K562 (cell line): Measurements from ENCODE around the gene AKIRIN1.

Experiments used
- CHCHD3 ChIP-seq: fragments of 250-450 bp; sonication (Bioruptor Pico); IDR thresholded peaks from 2 replicates; pipeline ENCODE4 v2.1.2; 2022; ENCODE audit warnings: mild to moderate bottlenecking
- EP300 ChIP-seq: IDR thresholded peaks from 2 replicates; pipeline ENCODE4 v1.6.1; 2012; ENCODE audit warnings: low read length, improper control_type of control experiment
- JUNB ChIP-seq: fragments of 450-650 bp; formaldehyde crosslinking; conservative IDR thresholded peaks from 2 replicates; pipeline ENCODE4 v1.4.0; 2020; ENCODE audit warnings: mild to moderate bottlenecking
- MAZ ChIP-seq, 2 experiments: fragments of 450-650 bp in 1 of 2; sonication (generic) in 1 of 2; formaldehyde crosslinking; IDR thresholded peaks in 1 of 2; conservative IDR thresholded peaks in 1 of 2; 2 replicates each; pipeline versions ENCODE4 v1.4.0 to v1.5.0; 2020; ENCODE audit warnings: mild to moderate bottlenecking in 1 of 2, missing genetic modification reagents in 1 of 2
- NFIC ChIP-seq: fragments of 450-650 bp; IDR thresholded peaks from 2 replicates; pipeline ENCODE4 v1.6.1; 2017; ENCODE audit warnings: mild to moderate bottlenecking, inconsistent platforms
- NR3C1 ChIP-seq: sonication (generic); formaldehyde crosslinking; IDR thresholded peaks from 2 replicates; pipeline ENCODE4 v1.8.1; 2022; ENCODE audit warnings: missing genetic modification reagents
- TAF9B ChIP-seq: fragments of 450-650 bp; IDR thresholded peaks from 2 replicates; pipeline ENCODE4 v1.6.1; 2018; ENCODE audit warnings: mild to moderate bottlenecking; ENCODE audit not compliant: partially characterized antibody
- ZFX ChIP-seq: sonication (generic); formaldehyde crosslinking; IDR thresholded peaks from 2 replicates; pipeline ENCODE4 v1.8.0; 2022; ENCODE audit warnings: mild to moderate bottlenecking, missing genetic modification reagents, moderate library complexity
- TF ChIP-seq, protein P1 (sequence below), 2 experiments: IDR thresholded peaks; 2 replicates each; pipeline ENCODE4 v1.6.1; 2011; ENCODE audit warnings: borderline replicate concordance in 1 of 2, control low read depth in 1 of 2, low read depth in 1 of 2, low read length in 1 of 2, mild to moderate bottlenecking in 1 of 2, mixed read lengths in 1 of 2, moderate library complexity in 1 of 2; ENCODE audit not compliant: insufficient read depth in 1 of 2, insufficient read length in 1 of 2, poor library complexity in 1 of 2, severe bottlenecking in 1 of 2; ENCODE audit errors: extremely low read depth in 1 of 2
- TF ChIP-seq, protein P2 (sequence below), 3 experiments: IDR thresholded peaks in 2 of 3; conservative IDR thresholded peaks in 1 of 3; 2 replicates each; pipeline ENCODE4 v1.5.1; 2011 to 2012; ENCODE audit warnings: low read length in 3 of 3, mild to moderate bottlenecking in 3 of 3, control low read depth in 2 of 3, improper control_type of control experiment in 1 of 3, inconsistent platforms in 1 of 3, low read depth in 1 of 3, mixed read lengths in 1 of 3, moderate library complexity in 1 of 3; ENCODE audit not compliant: insufficient read depth in 2 of 3

DNA sequence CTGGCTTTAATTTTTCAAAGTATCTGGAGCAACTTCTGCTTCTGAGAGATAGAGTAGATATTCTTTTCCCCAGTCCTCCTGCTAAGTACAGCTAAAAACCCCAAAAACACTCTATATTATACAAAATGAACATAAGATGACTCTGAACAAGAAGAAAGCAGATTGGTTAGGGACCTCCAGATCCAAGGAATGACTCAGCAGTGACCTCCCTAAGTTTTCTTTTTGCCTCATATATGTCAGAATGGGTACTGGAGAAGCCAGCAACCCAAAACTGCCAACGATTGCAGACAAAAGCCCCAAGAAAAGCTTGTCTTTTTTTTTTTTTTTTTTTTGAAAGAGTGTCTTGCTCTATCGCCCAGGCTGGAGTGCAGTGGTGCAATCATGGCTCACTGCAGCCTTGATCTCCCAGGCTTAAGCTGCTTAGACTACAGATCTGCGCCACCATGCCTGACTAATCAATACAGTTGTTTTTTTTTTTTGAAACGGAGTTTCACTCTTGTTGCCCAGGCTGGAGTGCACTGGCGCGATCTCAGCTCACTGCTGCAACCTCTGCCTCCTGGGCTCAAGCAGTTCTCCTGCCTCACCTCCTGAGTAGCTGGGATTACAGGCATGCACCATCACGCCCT lies 57.8 kb downstream of the AKIRIN1 start:
- TF ChIP-seq NR3C1 (no peak), CHCHD3 (CRISPR knock-in tag) (no peak), TAF9B (no peak), EP300 (no peak), ZFX (CRISPR knock-in tag) (no peak), MAZ (CRISPR knock-in tag; conservative IDR thresholded peaks at IDR 0.05 in 1 of 2, IDR thresholded peaks at IDR 0.05 in 1 of 2) (no peak), NFIC (no peak), JUNB (CRISPR knock-in tag) (no peak)
- TF ChIP-seq, protein P1, sequence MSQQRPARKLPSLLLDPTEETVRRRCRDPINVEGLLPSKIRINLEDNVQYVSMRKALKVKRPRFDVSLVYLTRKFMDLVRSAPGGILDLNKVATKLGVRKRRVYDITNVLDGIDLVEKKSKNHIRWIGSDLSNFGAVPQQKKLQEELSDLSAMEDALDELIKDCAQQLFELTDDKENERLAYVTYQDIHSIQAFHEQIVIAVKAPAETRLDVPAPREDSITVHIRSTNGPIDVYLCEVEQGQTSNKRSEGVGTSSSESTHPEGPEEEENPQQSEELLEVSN (IDR thresholded peaks at IDR 0.05; ENCODE audit: borderline replicate concordance in 1 of 2, extremely low read depth in 1 of 2, insufficient read depth in 1 of 2, insufficient read length in 1 of 2, low read depth in 1 of 2, low read length in 1 of 2, poor library complexity in 1 of 2, severe bottlenecking in 1 of 2): no peak
- TF ChIP-seq, protein P2, sequence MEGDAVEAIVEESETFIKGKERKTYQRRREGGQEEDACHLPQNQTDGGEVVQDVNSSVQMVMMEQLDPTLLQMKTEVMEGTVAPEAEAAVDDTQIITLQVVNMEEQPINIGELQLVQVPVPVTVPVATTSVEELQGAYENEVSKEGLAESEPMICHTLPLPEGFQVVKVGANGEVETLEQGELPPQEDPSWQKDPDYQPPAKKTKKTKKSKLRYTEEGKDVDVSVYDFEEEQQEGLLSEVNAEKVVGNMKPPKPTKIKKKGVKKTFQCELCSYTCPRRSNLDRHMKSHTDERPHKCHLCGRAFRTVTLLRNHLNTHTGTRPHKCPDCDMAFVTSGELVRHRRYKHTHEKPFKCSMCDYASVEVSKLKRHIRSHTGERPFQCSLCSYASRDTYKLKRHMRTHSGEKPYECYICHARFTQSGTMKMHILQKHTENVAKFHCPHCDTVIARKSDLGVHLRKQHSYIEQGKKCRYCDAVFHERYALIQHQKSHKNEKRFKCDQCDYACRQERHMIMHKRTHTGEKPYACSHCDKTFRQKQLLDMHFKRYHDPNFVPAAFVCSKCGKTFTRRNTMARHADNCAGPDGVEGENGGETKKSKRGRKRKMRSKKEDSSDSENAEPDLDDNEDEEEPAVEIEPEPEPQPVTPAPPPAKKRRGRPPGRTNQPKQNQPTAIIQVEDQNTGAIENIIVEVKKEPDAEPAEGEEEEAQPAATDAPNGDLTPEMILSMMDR (IDR thresholded peaks at IDR 0.05 in 2 of 3, conservative IDR thresholded peaks at IDR 0.05 in 1 of 3; ENCODE audit: insufficient read depth in 2 of 3, low read depth in 1 of 3, low read length in 3 of 3): no peak
